CD4-positive, alpha-beta T cell treated with Interleukin-12 subunit alpha and Interleukin-12 subunit beta, for 1 hour (primary cell): ENCODE results near the gene PCSK1N.
"Not testable (repeated sequence)": the region's sequence is repeated elsewhere in the genome, so short reads cannot be mapped to it uniquely, and the experiment has no call there.

Experiments used
- DNase-seq: peaks from one replicate; pipeline ENCODE4 v3.0.0-alpha.2; 2020

Gene PCSK1N, protein sequence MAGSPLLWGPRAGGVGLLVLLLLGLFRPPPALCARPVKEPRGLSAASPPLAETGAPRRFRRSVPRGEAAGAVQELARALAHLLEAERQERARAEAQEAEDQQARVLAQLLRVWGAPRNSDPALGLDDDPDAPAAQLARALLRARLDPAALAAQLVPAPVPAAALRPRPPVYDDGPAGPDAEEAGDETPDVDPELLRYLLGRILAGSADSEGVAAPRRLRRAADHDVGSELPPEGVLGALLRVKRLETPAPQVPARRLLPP

DNA sequence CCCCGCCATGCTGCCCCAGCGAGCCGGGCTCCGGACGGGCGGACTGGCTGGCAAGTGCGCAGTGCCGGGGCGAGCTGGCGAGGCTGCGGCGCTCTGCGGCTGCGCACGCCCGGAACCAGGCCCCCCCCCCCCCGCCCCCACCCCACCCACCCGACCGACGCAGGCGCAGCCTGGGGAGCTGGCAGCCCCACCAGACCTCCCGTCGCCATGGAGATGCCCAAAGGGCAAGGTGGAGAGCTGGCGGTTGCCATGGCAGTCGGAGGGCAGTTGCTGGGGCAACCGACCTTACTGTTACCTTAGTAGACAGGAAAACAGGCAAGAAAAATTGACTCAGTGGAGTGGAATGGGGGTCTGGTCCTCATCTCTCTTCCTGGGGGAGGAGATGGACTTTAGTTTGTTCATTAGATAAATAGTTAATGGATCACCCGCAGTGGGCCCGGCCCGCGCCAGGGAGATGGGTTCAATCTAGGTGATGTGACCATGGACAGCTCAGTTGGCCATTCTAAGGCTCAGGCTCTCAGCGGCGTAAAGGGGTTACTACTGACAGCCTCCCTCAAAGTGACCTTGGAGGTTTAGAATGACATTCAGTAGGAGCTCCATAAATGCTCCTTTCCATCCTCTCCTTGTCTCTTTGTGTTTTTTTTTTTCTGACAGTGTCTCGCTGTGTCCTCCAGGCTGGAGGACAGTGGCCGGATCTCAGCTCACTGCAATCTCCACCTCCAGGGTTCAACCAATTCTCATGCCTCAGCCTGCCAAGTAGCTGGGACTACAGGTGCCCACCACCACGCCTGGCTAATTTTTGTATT, at the start of gene PCSK1N:
PCSK1N (minus strand) TSS at position 87 of the 806 bp plus-strand sequence; CDS start at position 9, 78 bp downstream.
- DNase-seq: peak; percentile 59

DNA sequence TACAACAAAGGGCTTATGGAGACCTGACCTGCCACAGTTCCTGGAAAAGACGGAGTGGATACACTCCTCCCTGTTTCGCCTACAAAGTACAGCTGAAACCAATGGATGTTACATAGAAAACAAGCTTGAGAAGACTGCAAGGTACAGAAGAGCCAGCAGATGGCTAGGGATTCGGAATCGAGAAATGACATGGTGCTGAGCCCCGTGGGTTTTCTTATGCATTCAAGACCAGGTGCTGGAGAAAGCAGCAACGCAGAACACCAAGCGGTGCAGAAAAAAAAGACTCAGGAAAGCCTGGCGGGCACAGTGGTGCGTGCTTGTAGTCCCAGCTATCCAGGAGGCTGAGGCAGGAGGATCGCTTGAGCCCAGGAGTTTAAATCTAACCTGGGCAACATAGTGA, 48.3 kb upstream of the PCSK1N start:
- DNase-seq: no peak

GRCh38 chrX:48876944-48877343, 41.5 kb upstream of the PCSK1N start:
- DNase-seq: not testable (repeated sequence)

DNA sequence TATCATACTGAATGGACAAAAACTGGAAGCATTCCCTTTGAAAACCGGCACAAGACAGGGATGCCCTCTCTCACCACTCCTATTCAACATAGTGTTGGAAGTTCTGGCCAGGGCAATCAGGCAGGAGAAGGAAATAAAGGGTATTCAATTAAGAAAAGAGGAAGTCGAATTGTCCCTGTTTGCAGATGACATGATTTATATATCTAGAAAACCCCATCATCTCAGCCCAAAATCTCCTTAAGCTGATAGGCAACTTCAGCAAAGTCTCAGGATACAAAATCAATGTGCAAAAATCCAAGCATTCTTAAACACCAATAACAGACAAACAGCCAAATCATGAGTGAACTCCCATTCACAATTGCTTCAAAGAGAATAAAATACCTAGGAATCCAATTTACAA, 36.6 kb upstream of the PCSK1N start:
- DNase-seq: not testable (repeated sequence)

DNA sequence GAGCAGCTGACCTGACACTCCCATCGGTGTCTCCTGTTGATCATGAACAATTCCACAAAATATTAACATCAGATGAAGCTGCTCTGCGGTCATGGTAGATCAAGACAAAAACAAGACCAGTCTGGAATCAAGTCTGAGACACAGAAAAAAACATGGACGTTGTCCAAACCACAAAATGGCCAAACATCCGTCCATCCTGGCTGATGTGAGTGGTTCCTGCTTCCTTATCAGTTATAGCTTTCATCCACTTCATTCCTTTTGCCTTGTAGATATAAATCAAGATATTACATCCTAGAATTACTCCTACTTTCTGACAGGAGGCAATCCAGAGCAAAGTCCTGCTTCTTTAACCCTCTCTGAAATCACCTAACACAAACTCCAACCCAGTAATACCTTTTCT, 28.8 kb upstream of the PCSK1N start:
- DNase-seq: no peak

DNA sequence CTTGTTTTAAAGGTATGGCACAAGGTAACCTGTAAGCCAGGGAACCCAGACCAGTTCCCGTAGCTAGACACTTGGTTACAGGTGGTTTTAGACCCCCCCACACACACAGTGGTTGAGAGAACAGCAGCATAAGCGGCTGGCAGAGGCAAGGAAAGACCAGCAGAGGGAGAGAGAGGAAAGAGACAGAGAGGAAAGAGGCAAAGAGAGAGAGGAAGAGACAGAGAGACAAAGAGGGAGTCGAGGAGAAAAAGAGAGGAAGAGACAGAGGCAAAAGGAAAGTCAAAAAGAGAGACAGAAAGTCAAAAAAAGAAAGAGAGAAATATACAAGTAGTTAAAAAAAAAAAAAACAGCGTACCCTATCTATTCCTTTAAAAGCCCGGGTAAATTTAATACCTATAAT, 19.5 kb upstream of the PCSK1N start:
- peak; percentile 21 for DNase-seq

DNA sequence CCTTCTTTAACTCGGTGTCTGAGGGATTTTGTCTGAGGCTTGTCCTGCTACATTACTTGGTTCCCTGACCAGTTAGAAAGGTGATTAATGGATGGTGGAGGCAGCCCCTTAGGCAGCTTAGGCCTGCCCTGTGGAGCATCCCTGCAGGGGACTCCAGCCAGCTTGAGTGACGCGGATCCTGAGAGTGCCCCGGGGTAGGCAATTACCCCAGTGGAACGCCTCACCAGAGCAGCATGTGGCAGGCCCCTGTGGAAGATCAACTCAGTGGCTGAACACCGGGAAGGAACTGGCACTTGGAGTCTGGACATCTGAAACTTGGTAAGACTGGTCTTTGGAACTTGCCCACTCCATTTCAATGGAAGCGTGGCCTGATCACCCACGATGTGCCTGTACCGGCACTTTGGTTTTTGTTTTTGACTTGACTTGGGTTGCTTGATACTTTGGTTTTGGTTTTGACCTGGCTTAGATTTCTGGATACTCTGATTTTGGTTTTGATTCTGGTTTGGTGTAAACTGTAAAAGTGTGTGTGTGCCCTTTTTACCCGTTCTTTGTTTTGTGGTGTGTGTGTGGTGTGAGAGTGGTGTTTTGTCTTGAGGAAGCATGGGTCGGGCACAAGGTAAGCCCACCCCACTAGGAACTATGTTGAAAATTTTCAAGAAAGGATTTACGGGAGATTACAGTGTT, 18.9 kb upstream of the PCSK1N start:
- DNase-seq: not testable (repeated sequence)

- not testable (repeated sequence) for DNase-seq
Observed at GRCh38 chrX:48853494-48853893, 18.1 kb upstream of the PCSK1N start.

DNA sequence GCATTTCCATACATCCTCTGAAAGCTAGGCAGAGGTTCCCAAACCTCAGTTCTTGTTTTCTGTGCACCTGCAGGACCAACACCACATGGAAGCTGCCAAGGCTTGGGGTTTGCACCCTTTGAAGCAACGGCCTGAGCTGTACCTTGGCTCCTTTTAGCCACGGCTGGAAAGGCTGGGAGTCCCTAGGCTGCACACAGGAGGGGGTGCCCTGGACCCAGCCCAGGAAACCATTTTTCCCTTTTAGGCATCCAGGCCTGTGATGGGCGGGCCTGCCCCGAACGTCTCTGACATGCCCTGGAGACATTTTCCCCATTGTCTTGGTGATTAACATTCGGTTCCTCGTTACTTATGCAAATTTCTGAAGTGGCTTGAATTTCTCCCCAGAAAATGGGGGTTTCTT, 17.4 kb upstream of the PCSK1N start:
- DNase-seq: no peak

DNA sequence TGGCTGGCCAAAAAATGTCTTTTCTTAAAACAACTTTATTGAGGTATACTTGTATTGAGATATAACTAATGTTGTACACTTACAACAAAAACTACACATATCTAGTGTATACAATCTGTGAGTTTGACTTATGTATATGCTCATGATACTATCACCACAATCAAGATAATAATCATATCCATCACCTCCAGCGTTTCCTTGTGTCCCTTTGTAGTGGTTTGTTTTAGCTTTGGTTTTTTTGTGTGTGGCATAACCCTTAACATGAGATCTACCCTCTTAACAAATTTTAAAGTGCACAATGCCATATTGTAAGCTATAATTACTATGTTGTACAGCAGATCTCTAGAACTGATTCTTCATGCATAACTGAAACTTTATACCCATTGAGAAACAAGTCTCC, 13.4 kb upstream of the PCSK1N start:
- DNase-seq: peak; percentile 15

GRCh38 chrX:48839686-48840085, 4.3 kb upstream of the PCSK1N start:
- DNase-seq: no peak

DNA sequence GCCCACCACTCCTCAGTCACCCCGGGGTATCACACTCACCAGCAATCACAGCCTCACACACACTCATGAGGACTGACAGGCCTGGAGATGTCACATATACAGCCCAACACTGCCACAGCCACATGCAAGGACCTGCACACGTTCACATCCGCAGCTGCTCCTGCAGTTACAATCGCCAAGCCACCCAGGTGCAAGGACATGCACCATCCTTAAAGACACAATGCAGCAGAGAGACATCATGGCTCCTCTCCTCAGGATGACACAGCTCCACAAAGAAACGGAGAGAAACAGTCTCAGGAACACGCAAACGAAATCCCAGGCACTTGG, 1.1 kb downstream of the PCSK1N start:
- no peak for DNase-seq

GRCh38 chrX:48833542-48834138, 1.8 kb downstream of the PCSK1N start:
- DNase-seq: no peak

- DNase-seq: no peak
Observed at GRCh38 chrX:48831909-48832291, 3.5 kb downstream of the PCSK1N start.

DNA sequence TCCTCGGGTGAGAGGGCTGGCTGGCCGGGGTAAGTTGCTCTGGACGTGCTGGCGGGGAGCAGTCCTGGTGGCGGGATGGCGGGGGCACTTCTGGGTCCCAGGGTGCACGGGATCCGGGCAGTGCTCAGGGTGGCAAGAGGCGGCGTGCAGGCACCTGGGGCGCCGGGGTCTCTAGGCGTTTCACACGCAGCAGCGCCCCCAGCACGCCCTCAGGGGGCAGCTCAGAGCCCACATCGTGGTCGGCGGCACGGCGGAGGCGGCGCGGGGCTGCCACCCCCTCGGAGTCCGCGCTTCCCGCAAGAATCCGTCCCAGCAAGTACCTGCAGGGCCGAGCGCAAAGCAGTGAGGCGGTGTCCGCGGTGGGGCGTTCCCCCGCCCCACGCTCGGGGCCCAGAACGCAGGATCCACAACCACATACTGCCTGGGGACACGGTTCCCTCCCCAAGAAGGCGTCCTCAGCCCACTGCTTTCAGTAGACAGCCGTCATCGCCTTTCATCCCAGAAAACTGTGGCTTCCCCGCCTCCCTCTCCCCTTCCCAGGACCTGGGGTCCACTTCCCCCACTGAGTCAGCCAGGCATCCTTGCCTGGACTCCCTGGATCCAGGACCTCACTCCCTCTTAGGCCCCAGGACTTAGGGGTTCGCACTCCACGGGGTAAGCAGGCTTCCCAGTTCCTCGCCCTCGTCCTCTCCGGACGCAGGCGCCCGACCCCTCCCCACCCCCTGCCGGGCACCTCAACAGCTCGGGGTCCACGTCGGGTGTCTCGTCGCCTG, 4.1 kb downstream of the PCSK1N start:
- DNase-seq: no peak

DNA sequence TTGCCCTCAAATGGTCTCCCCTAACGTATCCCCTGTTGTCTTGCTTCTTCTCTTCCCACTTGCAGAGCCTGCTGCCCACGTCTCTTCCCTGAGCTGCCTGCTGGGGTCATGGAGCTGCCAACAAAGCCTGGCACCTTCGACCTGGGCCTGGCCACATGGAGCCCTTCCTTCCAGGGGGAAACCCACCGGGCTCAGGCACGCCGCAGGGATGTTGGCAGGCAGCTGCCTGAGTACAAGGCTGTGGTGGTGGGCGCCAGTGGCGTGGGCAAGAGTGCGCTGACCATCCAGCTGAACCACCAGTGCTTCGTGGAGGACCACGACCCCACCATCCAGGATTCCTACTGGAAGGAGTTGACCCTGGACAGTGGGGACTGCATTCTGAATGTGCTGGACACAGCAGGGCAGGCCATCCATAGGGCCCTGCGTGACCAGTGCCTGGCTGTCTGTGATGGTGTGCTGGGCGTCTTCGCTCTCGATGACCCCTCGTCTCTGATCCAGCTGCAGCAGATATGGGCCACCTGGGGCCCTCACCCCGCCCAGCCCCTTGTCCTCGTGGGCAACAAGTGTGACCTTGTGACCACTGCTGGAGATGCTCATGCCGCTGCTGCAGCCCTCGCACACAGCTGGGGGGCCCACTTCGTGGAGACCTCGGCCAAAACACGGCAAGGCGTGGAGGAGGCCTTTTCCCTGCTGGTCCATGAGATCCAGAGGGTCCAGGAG, 6.2 kb downstream of the PCSK1N start:
- no peak for DNase-seq

GRCh38 chrX:48827654-48827968, 7.8 kb downstream of the PCSK1N start:
- no peak for DNase-seq

GRCh38 chrX:48826876-48827653, 8.3 kb downstream of the PCSK1N start:
- no peak for DNase-seq

GRCh38 chrX:48826135-48826875, 9.1 kb downstream of the PCSK1N start, which contains the start of gene ERAS:
ERAS (plus strand) TSS chrX:48826513; CDS start chrX:48829124, 2,611 bp downstream.
- DNase-seq: peak; percentile 11

- DNase-seq: no peak
Observed at GRCh38 chrX:48824066-48824465, 11.3 kb downstream of the PCSK1N start.

GRCh38 chrX:48823053-48823452, 12.4 kb downstream of the PCSK1N start:
- DNase-seq: no peak
